ENCODE data around the gene NXPH2.
A peak's percentile ranks its signal among the peaks of the same experiment; 100 is the strongest.

NXPH2 gene

GRCh38 chr2:138732651-138733050 is 47.5 kb downstream of the NXPH2 start:
- H3K9ac ChIP-seq (ENCODE audit: insufficient read length, low read depth), result no peak overlapping the region
- H3K4me3 ChIP-seq (ENCODE audit: insufficient read length, low read depth), result no peak overlapping the region
- no peaks in the 10 kb centered on the region for H3K27me3 ChIP-seq (ENCODE audit: insufficient read depth, insufficient read length)
- DNase-seq (ENCODE audit: low read depth, low spot score), result no peak
- H3K9me3 ChIP-seq (ENCODE audit: insufficient read depth, low read length), result peaks cover 35% of the 10 kb centered on the region
- H3K4me1 ChIP-seq (ENCODE audit: insufficient read depth, insufficient read length), result no peaks in the 10 kb centered on the region
- no peaks in the 10 kb centered on the region for H3K36me3 ChIP-seq (ENCODE audit: insufficient read depth, insufficient read length, low read length)
- TF ChIP-seq YY1 (IDR thresholded peaks at IDR 0.05; ENCODE audit: insufficient read depth, insufficient read length) (no peak), SUZ12 (IDR thresholded peaks at IDR 0.05; ENCODE audit: extremely low read depth, insufficient read depth, insufficient read length) (no peak), ZNF274 (IDR thresholded peaks at IDR 0.05; ENCODE audit: low read depth, low read length) (no peak)

GRCh38 chr2:138730497-138731030 is 49.6 kb downstream of the NXPH2 start:
- no peak for DNase-seq (ENCODE audit: low read depth, low spot score)
- Histone ChIP-seq H3K27me3 (ENCODE audit: insufficient read depth, insufficient read length) (no peaks in the 10 kb centered on the region), H3K4me1 (ENCODE audit: insufficient read depth, insufficient read length) (no peaks in the 10 kb centered on the region), H3K9me3 (ENCODE audit: insufficient read depth, low read length) (peaks cover 15% of the 10 kb centered on the region), H3K9ac (ENCODE audit: insufficient read length, low read depth) (no peak overlapping the region), H3K4me3 (ENCODE audit: insufficient read length, low read depth) (no peak overlapping the region), H3K36me3 (ENCODE audit: insufficient read depth, insufficient read length, low read length) (no peaks in the 10 kb centered on the region)
- TF ChIP-seq SUZ12 (IDR thresholded peaks at IDR 0.05; ENCODE audit: extremely low read depth, insufficient read depth, insufficient read length) (no peak), ZNF274 (IDR thresholded peaks at IDR 0.05; ENCODE audit: low read depth, low read length) (no peak), YY1 (IDR thresholded peaks at IDR 0.05; ENCODE audit: insufficient read depth, insufficient read length) (no peak)

- no peak for TF ChIP-seq YY1 (IDR thresholded peaks at IDR 0.05; ENCODE audit: insufficient read depth, insufficient read length)
- TF ChIP-seq ZNF274 (IDR thresholded peaks at IDR 0.05; ENCODE audit: low read depth, low read length), result no peak
- TF ChIP-seq SUZ12 (IDR thresholded peaks at IDR 0.05; ENCODE audit: extremely low read depth, insufficient read depth, insufficient read length), result no peak
- Histone ChIP-seq H3K27me3 (ENCODE audit: insufficient read depth, insufficient read length) (no peaks in the 10 kb centered on the region), H3K4me1 (ENCODE audit: insufficient read depth, insufficient read length) (no peaks in the 10 kb centered on the region), H3K9ac (ENCODE audit: insufficient read length, low read depth) (no peak overlapping the region), H3K9me3 (ENCODE audit: insufficient read depth, low read length) (0 out of 2 replicates have a peak, but pooled peaks cover 5% of the 10 kb centered on the region), H3K4me3 (ENCODE audit: insufficient read length, low read depth) (no peak overlapping the region), H3K36me3 (ENCODE audit: insufficient read depth, insufficient read length, low read length) (no peaks in the 10 kb centered on the region)
- DNase-seq (ENCODE audit: low read depth, low spot score), result no peak
Measured at GRCh38 chr2:138727956-138728355, 52.2 kb downstream of the NXPH2 start.

DNA sequence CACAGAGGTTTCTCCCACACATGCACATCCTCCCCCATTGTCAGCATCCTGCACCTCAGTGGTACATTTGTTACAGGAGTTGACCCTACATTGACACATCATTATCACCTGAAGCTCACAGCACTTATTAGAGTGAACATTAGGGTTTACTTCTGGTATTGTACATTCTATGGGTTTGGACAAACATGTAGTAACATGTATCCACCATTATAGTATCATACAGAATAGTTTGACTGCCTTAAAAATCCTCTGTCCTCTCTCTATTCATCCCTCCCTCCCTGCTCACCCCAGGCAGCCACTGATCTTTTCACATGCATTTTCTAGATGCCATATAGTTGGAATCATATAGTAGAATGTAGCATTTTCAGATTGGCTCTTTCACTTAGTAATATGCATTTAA is 53.5 kb downstream of the NXPH2 start:
- H3K4me1 ChIP-seq (ENCODE audit: insufficient read depth, insufficient read length), result peaks cover 2% of the 10 kb centered on the region
- H3K4me3 ChIP-seq (ENCODE audit: insufficient read length, low read depth), result no peak overlapping the region
- H3K27me3 ChIP-seq (ENCODE audit: insufficient read depth, insufficient read length), result no peaks in the 10 kb centered on the region
- no peaks in the 10 kb centered on the region for H3K36me3 ChIP-seq (ENCODE audit: insufficient read depth, insufficient read length, low read length)
- 0 out of 2 replicates have a peak, but pooled peaks cover 5% of the 10 kb centered on the region for H3K9me3 ChIP-seq (ENCODE audit: insufficient read depth, low read length)
- H3K9ac ChIP-seq (ENCODE audit: insufficient read length, low read depth), result no peak overlapping the region
- no peak for DNase-seq (ENCODE audit: low read depth, low spot score)
- TF ChIP-seq ZNF274 (IDR thresholded peaks at IDR 0.05; ENCODE audit: low read depth, low read length), result no peak
- no peak for TF ChIP-seq SUZ12 (IDR thresholded peaks at IDR 0.05; ENCODE audit: extremely low read depth, insufficient read depth, insufficient read length)
- TF ChIP-seq YY1 (IDR thresholded peaks at IDR 0.05; ENCODE audit: insufficient read depth, insufficient read length), result no peak

DNA sequence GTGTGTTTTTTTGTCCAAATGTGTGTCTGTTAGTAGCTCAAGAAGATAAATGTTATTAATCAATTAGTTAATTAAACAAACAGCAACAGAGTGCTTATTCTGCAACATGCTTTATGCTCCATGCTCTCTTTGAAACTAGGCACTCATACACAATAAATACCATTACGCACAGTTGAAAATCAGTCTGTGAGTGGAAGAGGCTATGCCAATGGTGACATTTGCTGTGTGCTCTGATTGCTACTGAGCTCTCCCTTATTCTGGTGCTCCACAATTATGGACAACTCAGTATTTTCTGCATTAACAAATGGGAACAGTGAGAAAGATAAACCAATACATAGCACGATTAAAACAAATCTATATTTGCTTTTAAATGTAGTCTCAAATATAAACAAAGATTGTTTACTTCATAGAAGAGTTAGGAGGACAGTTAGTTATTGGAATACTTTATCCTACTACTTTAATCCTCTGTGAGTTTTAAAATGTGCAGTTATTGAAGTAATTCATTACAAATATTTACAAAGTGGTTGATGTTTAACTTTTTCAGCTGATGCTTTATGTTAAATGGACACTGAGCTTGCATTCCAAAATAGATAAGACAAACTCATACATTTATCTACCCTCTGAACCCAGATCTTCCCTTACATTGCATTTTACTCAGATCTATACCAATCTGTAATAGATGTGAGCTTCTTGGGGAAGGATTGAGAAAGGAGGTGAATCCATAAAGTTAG is 55.3 kb downstream of the NXPH2 start:
- Histone ChIP-seq H3K27me3 (ENCODE audit: insufficient read depth, insufficient read length) (no peaks in the 10 kb centered on the region), H3K4me3 (ENCODE audit: insufficient read length, low read depth) (no peak overlapping the region), H3K9ac (ENCODE audit: insufficient read length, low read depth) (no peak overlapping the region), H3K9me3 (ENCODE audit: insufficient read depth, low read length) (0 out of 2 replicates have a peak, but pooled peaks cover 5% of the 10 kb centered on the region), H3K4me1 (ENCODE audit: insufficient read depth, insufficient read length) (peaks cover 2% of the 10 kb centered on the region), H3K36me3 (ENCODE audit: insufficient read depth, insufficient read length, low read length) (no peaks in the 10 kb centered on the region)
- TF ChIP-seq SUZ12 (IDR thresholded peaks at IDR 0.05; ENCODE audit: extremely low read depth, insufficient read depth, insufficient read length) (no peak), YY1 (IDR thresholded peaks at IDR 0.05; ENCODE audit: insufficient read depth, insufficient read length) (no peak), ZNF274 (IDR thresholded peaks at IDR 0.05; ENCODE audit: low read depth, low read length) (no peak)
- no peak for DNase-seq (ENCODE audit: low read depth, low spot score)

GRCh38 chr2:138724327-138724726 is 55.9 kb downstream of the NXPH2 start:
- no peaks in the 10 kb centered on the region for H3K36me3 ChIP-seq (ENCODE audit: insufficient read depth, insufficient read length, low read length)
- TF ChIP-seq SUZ12 (IDR thresholded peaks at IDR 0.05; ENCODE audit: extremely low read depth, insufficient read depth, insufficient read length) (no peak), YY1 (IDR thresholded peaks at IDR 0.05; ENCODE audit: insufficient read depth, insufficient read length) (no peak), ZNF274 (IDR thresholded peaks at IDR 0.05; ENCODE audit: low read depth, low read length) (no peak)
- no peak overlapping the region for H3K4me3 ChIP-seq (ENCODE audit: insufficient read length, low read depth)
- H3K9me3 ChIP-seq (ENCODE audit: insufficient read depth, low read length), result 0 out of 2 replicates have a peak, but pooled peaks cover 5% of the 10 kb centered on the region
- H3K27me3 ChIP-seq (ENCODE audit: insufficient read depth, insufficient read length), result no peaks in the 10 kb centered on the region
- no peak overlapping the region for H3K9ac ChIP-seq (ENCODE audit: insufficient read length, low read depth)
- DNase-seq (ENCODE audit: low read depth, low spot score), result peak; percentile 13
- H3K4me1 ChIP-seq (ENCODE audit: insufficient read depth, insufficient read length), result peaks cover 2% of the 10 kb centered on the region

GRCh38 chr2:138723196-138723987 is 56.8 kb downstream of the NXPH2 start:
- TF ChIP-seq ZNF274 (IDR thresholded peaks at IDR 0.05; ENCODE audit: low read depth, low read length) (no peak), SUZ12 (IDR thresholded peaks at IDR 0.05; ENCODE audit: extremely low read depth, insufficient read depth, insufficient read length) (no peak), YY1 (IDR thresholded peaks at IDR 0.05; ENCODE audit: insufficient read depth, insufficient read length) (no peak)
- no peak for DNase-seq (ENCODE audit: low read depth, low spot score)
- Histone ChIP-seq H3K4me3 (ENCODE audit: insufficient read length, low read depth) (no peak overlapping the region), H3K9me3 (ENCODE audit: insufficient read depth, low read length) (no peaks in the 10 kb centered on the region), H3K36me3 (ENCODE audit: insufficient read depth, insufficient read length, low read length) (no peaks in the 10 kb centered on the region), H3K4me1 (ENCODE audit: insufficient read depth, insufficient read length) (peaks cover 2% of the 10 kb centered on the region), H3K27me3 (ENCODE audit: insufficient read depth, insufficient read length) (no peaks in the 10 kb centered on the region), H3K9ac (ENCODE audit: insufficient read length, low read depth) (no peak overlapping the region)

All from NT2/D1 (cell line).